ENCODE measurements around the gene CLEC2B.

The CLEC2B gene

GRCh38 chr12:9829982-9830381, 39.2 kb downstream of the CLEC2B start (continued):
- no peak for TF ChIP-seq PRDM2 (tag by site-specific recombination; IDR thresholded peaks at IDR 0.05; ENCODE audit: borderline replicate concordance)
- no peak for TF ChIP-seq ZNF324 (tag by site-specific recombination; IDR thresholded peaks at IDR 0.05)
- TF ChIP-seq ELK4 (IDR thresholded peaks at IDR 0.05; ENCODE audit: borderline replicate concordance, low read depth, low read length) = no peak
- TF ChIP-seq ZNF174 (tag by site-specific recombination; IDR thresholded peaks at IDR 0.05) = no peak
- no peak for TF ChIP-seq PRDM1 (tag by site-specific recombination; IDR thresholded peaks at IDR 0.05)
- no peak for TF ChIP-seq ZNF239 (tag by site-specific recombination; IDR thresholded peaks at IDR 0.05)
- no peak for TF ChIP-seq ZNF837 (tag by site-specific recombination; IDR thresholded peaks at IDR 0.05)
- TF ChIP-seq ZNF24 (tag by site-specific recombination; IDR thresholded peaks at IDR 0.05) = no peak
- TF ChIP-seq WT1 (tag by site-specific recombination; IDR thresholded peaks at IDR 0.05) = peak; percentile 92
- TF ChIP-seq ZNF169 (tag by site-specific recombination; IDR thresholded peaks at IDR 0.05) = no peak
- no peak for TF ChIP-seq ZNF830 (tag by site-specific recombination; IDR thresholded peaks at IDR 0.05; ENCODE audit: low read depth)
- no peak for TF ChIP-seq ZBTB8A (tag by site-specific recombination; IDR thresholded peaks at IDR 0.05)
- peak; percentile 49 for TF ChIP-seq FEZF1 (tag by site-specific recombination; IDR thresholded peaks at IDR 0.05)
- TF ChIP-seq BCL6B (tag by site-specific recombination; IDR thresholded peaks at IDR 0.05) = peak; percentile 93
- TF ChIP-seq GLI4 (tag by site-specific recombination; IDR thresholded peaks at IDR 0.05) = no peak
- no peak for TF ChIP-seq KLF10 (tag by site-specific recombination; IDR thresholded peaks at IDR 0.05)
- no peak for TF ChIP-seq ZNF433 (tag by site-specific recombination; IDR thresholded peaks at IDR 0.05; ENCODE audit: low read depth)
- no peak for TF ChIP-seq ZNF670 (tag by site-specific recombination; IDR thresholded peaks at IDR 0.05; ENCODE audit: low read depth)
- peak; percentile 56; the same call in 1 of the 2 replicates for TF ChIP-seq ZNF148 (tag by site-specific recombination; IDR thresholded peaks at IDR 0.05; ENCODE audit: borderline replicate concordance)
- no peak for TF ChIP-seq ZNF513 (tag by site-specific recombination; IDR thresholded peaks at IDR 0.05)
- no peak for TF ChIP-seq ZNF549 (tag by site-specific recombination; IDR thresholded peaks at IDR 0.05)
- peak; percentile 78 for TF ChIP-seq GFI1B (tag by site-specific recombination; IDR thresholded peaks at IDR 0.05)
- no peak for TF ChIP-seq ZNF37A (tag by site-specific recombination; IDR thresholded peaks at IDR 0.05)
- no peak for TF ChIP-seq HOXC10 (CRISPR knock-in tag; IDR thresholded peaks at IDR 0.05)
- no peak for TF ChIP-seq ZNF184 (tag by site-specific recombination; IDR thresholded peaks at IDR 0.05)
- no peak for TF ChIP-seq BCL11B (tag by site-specific recombination; IDR thresholded peaks at IDR 0.05; ENCODE audit: low read depth)
- 0 out of 2 replicates have a peak, but pooled peaks have one; percentile 17 for TF ChIP-seq ZEB2 (tag by site-specific recombination; IDR thresholded peaks at IDR 0.05)
- peak; percentile 21; the same call in 1 of the 2 replicates for TF ChIP-seq KLF8 (tag by site-specific recombination; IDR thresholded peaks at IDR 0.05)
- TF ChIP-seq ZBTB7A (tag by site-specific recombination; IDR thresholded peaks at IDR 0.05; ENCODE audit: low read depth) = no peak
